Measurements from ENCODE around the gene MAGEF1.

Gene MAGEF1

GRCh38 chr3:184688251-184688881 is 23.5 kb downstream of the MAGEF1 start:
- DNase-seq, result no peak

DNA sequence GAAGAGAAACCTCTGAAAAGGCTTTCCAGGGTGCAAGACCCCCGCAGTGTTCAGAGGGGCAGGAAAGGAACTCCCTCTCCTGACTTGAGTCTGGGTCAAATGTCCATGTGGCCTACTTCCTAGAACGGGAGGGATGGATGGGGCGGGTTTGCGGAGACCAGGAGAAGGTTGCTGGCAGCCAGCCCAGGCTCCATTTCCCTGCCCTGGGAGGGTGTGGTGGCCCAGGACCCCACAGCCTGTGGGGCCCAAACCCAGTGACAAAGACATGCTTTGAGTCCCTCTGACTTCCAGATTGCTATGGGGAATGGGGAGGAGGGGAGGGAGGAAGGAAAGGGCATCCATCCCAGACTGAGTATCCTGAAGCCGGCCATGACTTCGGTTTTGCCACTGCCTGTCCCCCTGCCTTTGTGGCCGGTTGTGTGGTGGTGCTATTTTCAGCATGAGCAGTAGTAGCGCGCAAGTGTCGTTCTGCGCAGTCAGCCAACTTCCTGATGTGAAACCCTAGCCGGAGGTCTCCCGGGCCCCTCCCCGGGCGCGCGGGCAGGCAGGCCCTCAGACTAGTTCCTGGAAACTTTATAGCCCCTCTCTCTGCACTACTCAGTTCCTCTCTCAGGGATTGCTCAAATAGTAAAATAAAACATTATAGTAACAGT is 24.4 kb downstream of the MAGEF1 start:
- DNase-seq, result peak; percentile 5

GRCh38 chr3:184685646-184686045 is 26.2 kb downstream of the MAGEF1 start:
- DNase-seq, result no peak

DNA sequence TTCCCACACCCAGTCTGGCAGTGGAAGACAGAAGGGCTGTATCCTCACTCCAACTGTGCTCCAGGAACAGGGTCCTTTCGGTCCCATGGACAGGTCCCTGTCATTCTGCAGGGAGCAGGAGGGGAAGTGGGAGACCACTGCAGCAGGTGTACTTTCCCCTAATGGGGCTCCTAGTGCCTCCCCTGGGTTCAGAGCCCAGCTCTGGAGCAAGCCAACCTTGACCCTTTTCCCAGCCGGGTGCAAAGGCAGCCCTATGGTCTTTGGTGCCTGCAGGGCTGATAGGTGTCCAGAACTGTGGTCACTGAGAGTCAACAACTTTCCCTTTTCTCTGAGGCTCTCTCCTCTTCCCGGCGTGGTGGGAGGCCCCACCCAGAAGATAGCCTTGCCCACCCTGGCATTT is 26.8 kb downstream of the MAGEF1 start:
- no peak for DNase-seq

- no peak for DNase-seq
Measured at GRCh38 chr3:184683900-184684560, 27.8 kb downstream of the MAGEF1 start.

- no peak for DNase-seq
Measured at GRCh38 chr3:184683234-184683633, 28.6 kb downstream of the MAGEF1 start.

DNA sequence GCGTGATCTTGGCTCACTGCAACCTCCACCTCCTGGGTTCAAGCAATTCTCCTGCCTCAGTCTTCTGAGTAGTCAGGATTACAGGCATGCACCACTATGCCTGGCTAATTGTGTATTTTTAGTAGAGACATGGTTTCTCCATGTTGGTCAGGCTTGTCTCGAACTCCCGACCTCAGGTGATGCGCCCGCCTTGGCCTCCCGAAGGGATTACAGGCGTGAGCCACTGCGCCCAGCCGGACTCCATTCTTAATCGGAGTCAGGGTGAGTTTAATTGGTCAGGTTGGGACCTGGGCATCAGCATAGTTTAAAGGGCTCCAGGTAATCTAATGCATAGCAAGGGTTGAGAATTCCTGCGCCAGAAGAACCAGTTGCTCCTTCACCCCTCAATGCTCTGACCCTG is 29.2 kb downstream of the MAGEF1 start:
- DNase-seq, result no peak

DNA sequence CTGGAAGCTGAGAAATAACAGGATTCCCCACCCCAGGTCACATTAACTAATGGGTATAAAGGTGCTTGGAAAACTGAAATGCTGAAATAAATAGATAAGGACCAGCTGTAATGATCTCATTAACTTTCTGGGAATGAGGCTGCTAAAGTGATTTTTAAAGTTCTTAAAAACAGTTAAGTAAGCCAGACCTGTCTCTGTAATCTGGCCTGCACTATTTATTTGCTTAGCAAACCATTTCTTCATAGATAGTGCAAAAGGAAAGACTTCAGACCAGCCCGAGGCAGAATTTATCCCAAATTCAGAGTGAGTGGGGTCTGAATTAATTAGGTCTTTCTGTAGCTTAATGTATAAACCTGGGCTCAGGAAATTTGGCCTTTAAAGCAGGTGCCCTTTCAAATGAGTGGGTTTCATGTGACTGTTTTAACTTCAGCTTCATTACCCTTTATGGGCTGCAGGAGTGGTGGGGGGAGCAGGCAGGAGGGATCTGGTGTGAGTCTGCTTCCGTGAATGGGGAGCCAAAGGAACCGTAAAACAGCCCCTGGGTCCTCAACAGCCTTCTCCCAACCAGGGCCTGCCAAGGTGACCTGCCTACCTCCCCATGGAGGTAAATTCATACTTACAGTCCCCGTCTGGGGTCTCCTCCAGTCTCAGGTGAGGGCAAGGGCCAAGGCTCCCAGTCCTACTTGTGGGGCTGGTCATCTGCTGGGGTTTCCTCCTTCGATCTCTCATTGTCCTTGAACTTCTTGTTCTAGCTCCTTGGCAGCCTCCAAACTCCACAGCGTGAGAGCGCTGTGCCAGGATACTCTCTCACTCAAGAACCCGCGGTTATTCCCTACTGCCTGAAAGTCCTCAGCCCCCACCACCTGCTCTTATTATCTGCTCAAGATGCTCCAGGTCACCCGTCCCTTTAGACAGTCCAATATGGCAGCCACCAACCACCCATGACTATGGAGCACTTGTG is 31.2 kb downstream of the MAGEF1 start:
- DNase-seq, result no peak

- DNase-seq, result no peak
Measured at GRCh38 chr3:184679056-184679816, 32.6 kb downstream of the MAGEF1 start.

- DNase-seq, result no peak
Measured at GRCh38 chr3:184678317-184679055, 33.4 kb downstream of the MAGEF1 start.

- DNase-seq, result no peak
Measured at GRCh38 chr3:184677344-184678316, 34.2 kb downstream of the MAGEF1 start.

GRCh38 chr3:184676927-184677326 is 34.9 kb downstream of the MAGEF1 start:
- no peak for DNase-seq

GRCh38 chr3:184674626-184675025 is 37.2 kb downstream of the MAGEF1 start:
- DNase-seq, result no peak

GRCh38 chr3:184672977-184673870 is 38.6 kb downstream of the MAGEF1 start:
- DNase-seq, result no peak

GRCh38 chr3:184672335-184672734 is 39.5 kb downstream of the MAGEF1 start:
- DNase-seq, result no peak

- no peak for DNase-seq
Measured at GRCh38 chr3:184670091-184670602, 41.7 kb downstream of the MAGEF1 start.

- no peak for DNase-seq
Measured at GRCh38 chr3:184669578-184669977, 42.3 kb downstream of the MAGEF1 start.

DNA sequence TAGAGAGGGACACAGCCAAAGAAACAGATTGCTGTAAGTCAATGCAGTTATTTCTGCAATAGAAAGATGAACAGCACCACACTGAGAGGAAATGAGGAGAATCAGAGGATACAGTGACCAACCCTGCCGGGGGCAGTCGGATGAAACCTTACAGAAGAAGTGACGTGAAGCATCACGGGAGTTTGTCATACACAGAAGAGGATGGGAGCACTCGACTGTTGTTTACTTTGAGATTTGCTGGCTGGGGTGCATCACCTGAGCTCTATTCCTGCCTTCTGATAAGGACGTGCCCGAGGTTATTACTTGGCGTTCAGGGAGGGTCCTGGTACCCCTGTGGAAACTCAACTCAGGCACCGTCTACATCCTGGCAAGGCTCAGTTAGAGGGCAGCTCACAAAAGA is 45.4 kb downstream of the MAGEF1 start:
- DNase-seq, result no peak

- DNase-seq, result no peak
Measured at GRCh38 chr3:184665101-184665500, 46.8 kb downstream of the MAGEF1 start.
